ENCODE measurements around the gene INSRR. TPM values are rescaled to one million over a fixed set of nuclear protein-coding genes. Genes with fewer than 3 reads are reported as not detected.

Gene INSRR
- total RNA-seq, 1 donor from 2014 or later: not detected

GRCh38 chr1:156854634-156855033 lies 4.3 kb downstream of the INSRR start:
- no peak overlapping the region for H3K4me3 ChIP-seq (ENCODE audit: low read depth, low read length)
- TF ChIP-seq CTCF (conservative IDR thresholded peaks at IDR 0.05; ENCODE audit: low read depth, low read length): no peak
- no peak for DNase-seq (ENCODE audit: low read depth)

GRCh38 chr1:156853761-156854160 lies 5.2 kb downstream of the INSRR start:
- no peak for TF ChIP-seq CTCF (conservative IDR thresholded peaks at IDR 0.05; ENCODE audit: low read depth, low read length)
- H3K4me3 ChIP-seq (ENCODE audit: low read depth, low read length): no peak overlapping the region
- DNase-seq (ENCODE audit: low read depth): no peak

- no peak for TF ChIP-seq CTCF (conservative IDR thresholded peaks at IDR 0.05; ENCODE audit: low read depth, low read length)
- DNase-seq (ENCODE audit: low read depth): no peak
- H3K4me3 ChIP-seq (ENCODE audit: low read depth, low read length): no peak overlapping the region
Observed at GRCh38 chr1:156852418-156852874, 6.5 kb downstream of the INSRR start.

- DNase-seq (ENCODE audit: low read depth): no peak
- no peak for TF ChIP-seq CTCF (conservative IDR thresholded peaks at IDR 0.05; ENCODE audit: low read depth, low read length)
- H3K4me3 ChIP-seq (ENCODE audit: low read depth, low read length): no peak overlapping the region
Observed at GRCh38 chr1:156851779-156852417, 7.0 kb downstream of the INSRR start.

- no peak for TF ChIP-seq CTCF (conservative IDR thresholded peaks at IDR 0.05; ENCODE audit: low read depth, low read length)
- H3K4me3 ChIP-seq (ENCODE audit: low read depth, low read length): no peak overlapping the region
- no peak for DNase-seq (ENCODE audit: low read depth)
Observed at GRCh38 chr1:156849151-156849496, 9.8 kb downstream of the INSRR start.

GRCh38 chr1:156848461-156849150 lies 10.3 kb downstream of the INSRR start:
- no peak for DNase-seq (ENCODE audit: low read depth)
- no peak overlapping the region for H3K4me3 ChIP-seq (ENCODE audit: low read depth, low read length)
- no peak for TF ChIP-seq CTCF (conservative IDR thresholded peaks at IDR 0.05; ENCODE audit: low read depth, low read length)

Measured in epithelial cell of proximal tubule (primary cell).